ENCODE data around the gene SMCO2.
"Not testable (repeated sequence)": the region's sequence is repeated elsewhere in the genome, so short reads cannot be mapped to it uniquely, and the experiment has no call there.

Gene SMCO2

GRCh38 chr12:27539191-27539631 is 92.7 kb downstream of the SMCO2 start:
- H3K4me3 ChIP-seq (ENCODE audit: insufficient read depth, low read length, poor library complexity, severe bottlenecking) = no peak overlapping the region
- no peaks in the 10 kb centered on the region for H3K9me2 ChIP-seq (replicated peaks; ENCODE audit: insufficient read depth, low read length)
- no peak overlapping the region for H3K4me2 ChIP-seq (ENCODE audit: low read depth, low read length, poor library complexity, severe bottlenecking)
- H3K9me3 ChIP-seq (ENCODE audit: insufficient read depth, low read length) = no peaks in the 10 kb centered on the region
- H3K79me2 ChIP-seq (ENCODE audit: insufficient read depth, low read length) = no peaks in the 10 kb centered on the region
- no peaks in the 10 kb centered on the region for H4K20me1 ChIP-seq (ENCODE audit: low read depth, low read length)
- H3K27me3 ChIP-seq (ENCODE audit: low read length) = no peaks in the 10 kb centered on the region
- H2AFZ ChIP-seq (ENCODE audit: low read depth, low read length, severe bottlenecking) = no peak overlapping the region
- no peaks in the 10 kb centered on the region for H3K36me3 ChIP-seq (ENCODE audit: low read length)
- no peak overlapping the region for H3K9ac ChIP-seq (ENCODE audit: low read length)
- no peak for TF ChIP-seq CTCF (IDR thresholded peaks at IDR 0.05; ENCODE audit: insufficient read depth, low read length, poor library complexity, severe bottlenecking)
- no peak for TF ChIP-seq EZH2phosphoT487 (conservative IDR thresholded peaks at IDR 0.05; ENCODE audit: low read length)
- H3F3A ChIP-seq (ENCODE audit: insufficient read depth) = peaks cover 7% of the 10 kb centered on the region; the same call in 1 of the 2 replicates
- no peak overlapping the region for H3K27ac ChIP-seq (ENCODE audit: low read depth, low read length)

GRCh38 chr12:27541031-27541719 is 94.6 kb downstream of the SMCO2 start:
- Histone ChIP-seq H3K79me2 (ENCODE audit: insufficient read depth, low read length) (no peaks in the 10 kb centered on the region), H3K4me3 (ENCODE audit: insufficient read depth, low read length, poor library complexity, severe bottlenecking) (no peak overlapping the region), H3K9me3 (ENCODE audit: insufficient read depth, low read length) (no peaks in the 10 kb centered on the region), H3K4me2 (ENCODE audit: low read depth, low read length, poor library complexity, severe bottlenecking) (no peak overlapping the region), H3F3A (ENCODE audit: insufficient read depth) (no peaks in the 10 kb centered on the region), H3K36me3 (ENCODE audit: low read length) (no peaks in the 10 kb centered on the region), H3K9ac (ENCODE audit: low read length) (no peak overlapping the region), H3K9me2 (replicated peaks; ENCODE audit: insufficient read depth, low read length) (no peaks in the 10 kb centered on the region), H2AFZ (ENCODE audit: low read depth, low read length, severe bottlenecking) (no peak overlapping the region), H3K27me3 (ENCODE audit: low read length) (no peaks in the 10 kb centered on the region), H3K27ac (ENCODE audit: low read depth, low read length) (no peak overlapping the region), H4K20me1 (ENCODE audit: low read depth, low read length) (no peaks in the 10 kb centered on the region)
- TF ChIP-seq CTCF (IDR thresholded peaks at IDR 0.05; ENCODE audit: insufficient read depth, low read length, poor library complexity, severe bottlenecking) (no peak), EZH2phosphoT487 (conservative IDR thresholded peaks at IDR 0.05; ENCODE audit: low read length) (no peak)

GRCh38 chr12:27542628-27543027 is 96.1 kb downstream of the SMCO2 start:
- Histone ChIP-seq H3K27ac (ENCODE audit: low read depth, low read length) (no peak overlapping the region), H3K27me3 (ENCODE audit: low read length) (no peaks in the 10 kb centered on the region), H3K9me3 (ENCODE audit: insufficient read depth, low read length) (no peaks in the 10 kb centered on the region), H3K4me2 (ENCODE audit: low read depth, low read length, poor library complexity, severe bottlenecking) (no peak overlapping the region), H3K9me2 (replicated peaks; ENCODE audit: insufficient read depth, low read length) (no peaks in the 10 kb centered on the region), H4K20me1 (ENCODE audit: low read depth, low read length) (no peaks in the 10 kb centered on the region), H2AFZ (ENCODE audit: low read depth, low read length, severe bottlenecking) (no peak overlapping the region), H3K79me2 (ENCODE audit: insufficient read depth, low read length) (no peaks in the 10 kb centered on the region), H3K4me3 (ENCODE audit: insufficient read depth, low read length, poor library complexity, severe bottlenecking) (no peak overlapping the region), H3K9ac (ENCODE audit: low read length) (no peak overlapping the region), H3K36me3 (ENCODE audit: low read length) (no peaks in the 10 kb centered on the region), H3F3A (ENCODE audit: insufficient read depth) (no peaks in the 10 kb centered on the region)
- TF ChIP-seq CTCF (IDR thresholded peaks at IDR 0.05; ENCODE audit: insufficient read depth, low read length, poor library complexity, severe bottlenecking) (no peak), EZH2phosphoT487 (conservative IDR thresholded peaks at IDR 0.05; ENCODE audit: low read length) (no peak)

GRCh38 chr12:27544858-27545257 is 98.3 kb downstream of the SMCO2 start:
- H3K27ac ChIP-seq (ENCODE audit: low read depth, low read length); H3K4me2 ChIP-seq (ENCODE audit: low read depth, low read length, poor library complexity, severe bottlenecking); H3K9ac ChIP-seq (ENCODE audit: low read length); H3K4me3 ChIP-seq (ENCODE audit: insufficient read depth, low read length, poor library complexity, severe bottlenecking); H2AFZ ChIP-seq (ENCODE audit: low read depth, low read length, severe bottlenecking); H3F3A ChIP-seq (ENCODE audit: insufficient read depth); H4K20me1 ChIP-seq (ENCODE audit: low read depth, low read length); H3K79me2 ChIP-seq (ENCODE audit: insufficient read depth, low read length); H3K36me3 ChIP-seq (ENCODE audit: low read length); H3K9me2 ChIP-seq (replicated peaks; ENCODE audit: insufficient read depth, low read length); H3K9me3 ChIP-seq (ENCODE audit: insufficient read depth, low read length); H3K27me3 ChIP-seq (ENCODE audit: low read length): not testable (repeated sequence)
